GM19240 (cell line): ENCODE data around the gene ALG1.
"Not testable (repeated sequence)": the region's sequence is repeated elsewhere in the genome, so short reads cannot be mapped to it uniquely, and the experiment has no call there.

Experiments
- DNase-seq: peaks from one replicate; pipeline ENCODE4 v3.0.0; 2011; ENCODE audit warnings: low spot score; ENCODE audit not compliant: insufficient read length

The ALG1 gene

DNA sequence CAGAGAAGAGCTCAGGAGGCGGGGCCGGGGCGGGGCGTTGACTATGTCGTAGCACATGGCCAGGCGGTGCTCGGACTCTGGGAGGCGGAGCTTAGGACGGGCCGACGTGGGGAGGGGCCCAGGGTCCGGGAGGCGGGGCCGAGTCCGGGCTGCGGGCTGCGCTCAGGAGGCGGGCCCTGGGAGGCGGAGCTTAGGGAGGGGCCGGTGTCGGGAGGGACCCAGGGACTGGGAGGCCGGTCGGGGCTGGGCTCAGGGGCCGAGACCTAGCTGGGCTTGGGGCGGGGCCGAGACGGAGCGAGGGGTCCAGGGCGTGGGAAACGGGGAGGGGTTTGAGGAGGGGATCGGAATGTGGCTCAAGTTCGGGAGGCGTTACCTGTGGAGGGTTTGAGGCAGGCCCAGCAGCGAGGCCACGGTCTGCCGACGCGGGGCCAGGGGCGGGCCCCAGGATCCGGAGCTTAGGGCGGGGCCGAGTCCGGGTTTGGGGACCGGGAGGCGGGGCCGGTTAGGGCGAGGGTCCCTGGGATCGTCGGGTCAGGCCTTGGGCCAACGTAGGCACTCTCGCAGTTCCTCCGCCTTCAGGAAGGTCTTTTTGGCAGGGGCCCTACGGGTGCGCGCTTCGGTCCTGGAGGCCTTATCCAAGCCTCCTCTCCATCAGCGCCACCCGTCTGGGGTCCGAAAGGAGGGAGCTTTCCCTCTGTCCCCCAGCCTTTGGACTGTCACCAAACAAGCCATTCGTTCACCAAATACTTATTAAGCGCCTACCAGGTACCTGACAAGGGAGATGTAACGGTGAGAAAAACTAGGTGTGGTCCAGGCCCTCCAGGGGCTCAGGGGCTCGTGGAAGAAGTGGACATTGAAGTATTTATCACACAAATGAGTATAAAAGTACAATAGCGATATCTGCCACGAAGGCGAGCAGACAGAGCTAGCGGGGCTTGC is 26.8 kb downstream of the ALG1 start:
- DNase-seq, result not testable (repeated sequence)

DNA sequence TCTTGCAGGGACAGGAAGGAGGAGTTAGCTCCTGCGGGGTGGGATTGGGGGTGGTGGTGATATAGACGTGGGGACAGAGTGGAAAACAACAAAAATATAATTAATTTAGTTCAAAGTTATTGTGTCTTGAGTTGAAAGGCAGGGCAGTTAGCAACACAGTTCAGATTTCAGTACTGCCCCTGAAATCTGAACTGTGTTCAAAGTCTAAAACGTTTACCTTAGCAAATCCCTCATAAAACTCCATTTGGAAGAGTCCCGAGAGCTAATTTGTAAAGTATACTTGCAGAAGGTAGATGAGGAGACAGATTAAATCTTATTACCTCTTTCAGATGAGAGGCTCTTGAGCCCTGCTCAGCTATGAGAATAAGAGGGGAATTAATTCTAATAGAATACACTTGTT is 27.5 kb downstream of the ALG1 start:
- DNase-seq, result not testable (repeated sequence)

DNA sequence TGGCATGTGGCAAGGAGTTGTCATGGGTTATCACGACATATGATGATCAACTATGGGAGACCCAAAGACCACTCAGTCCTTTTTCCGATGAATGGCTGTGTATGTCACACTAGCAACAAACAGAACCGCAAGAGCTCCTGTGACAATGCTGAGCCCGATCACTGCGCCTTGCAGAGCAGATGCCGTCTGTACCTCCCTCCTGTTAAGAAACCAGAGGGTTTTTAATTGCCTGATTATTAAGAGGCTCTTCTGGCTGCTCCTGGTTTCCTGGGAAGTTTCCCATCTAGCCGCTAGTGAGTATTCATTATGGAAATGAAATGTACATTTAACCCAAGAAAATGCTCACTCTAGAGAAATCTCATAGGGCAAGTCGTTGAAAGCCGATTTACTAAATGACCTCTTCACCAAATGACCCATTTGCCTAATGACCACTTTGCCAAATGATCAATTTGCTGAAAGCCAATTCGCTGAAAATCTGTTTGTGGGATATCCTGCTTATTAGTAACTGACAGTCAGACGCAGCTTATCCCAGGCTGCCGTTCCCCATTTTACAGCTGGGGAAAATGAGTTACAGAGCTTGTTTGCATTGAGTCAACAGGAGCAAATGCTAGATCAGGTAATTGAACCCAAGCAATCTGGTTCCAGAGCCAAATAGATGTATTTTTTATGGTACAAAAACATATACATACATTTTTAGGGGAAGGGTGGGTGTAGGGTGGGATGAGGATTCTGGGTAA is 31.8 kb downstream of the ALG1 start:
- DNase-seq, result not testable (repeated sequence)

DNA sequence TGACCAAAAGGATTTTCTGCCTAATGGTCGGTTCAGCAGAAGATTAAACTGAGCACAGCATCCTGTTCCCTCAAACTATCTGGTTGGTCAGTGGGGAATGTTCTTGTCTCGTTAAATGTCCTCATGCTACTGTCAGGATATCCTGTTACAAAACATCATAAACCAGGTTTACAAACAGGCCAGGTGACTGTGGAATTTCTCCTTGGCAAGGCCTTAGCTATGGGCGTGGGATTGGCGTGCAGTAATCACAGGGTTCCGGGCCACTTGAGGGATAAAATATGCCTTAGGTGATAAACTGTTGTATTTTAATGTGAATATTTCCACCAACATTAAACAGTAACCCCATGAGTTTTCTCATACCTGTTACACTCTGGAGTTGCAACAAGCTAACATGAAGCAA is 33.4 kb downstream of the ALG1 start:
- not testable (repeated sequence) for DNase-seq

DNA sequence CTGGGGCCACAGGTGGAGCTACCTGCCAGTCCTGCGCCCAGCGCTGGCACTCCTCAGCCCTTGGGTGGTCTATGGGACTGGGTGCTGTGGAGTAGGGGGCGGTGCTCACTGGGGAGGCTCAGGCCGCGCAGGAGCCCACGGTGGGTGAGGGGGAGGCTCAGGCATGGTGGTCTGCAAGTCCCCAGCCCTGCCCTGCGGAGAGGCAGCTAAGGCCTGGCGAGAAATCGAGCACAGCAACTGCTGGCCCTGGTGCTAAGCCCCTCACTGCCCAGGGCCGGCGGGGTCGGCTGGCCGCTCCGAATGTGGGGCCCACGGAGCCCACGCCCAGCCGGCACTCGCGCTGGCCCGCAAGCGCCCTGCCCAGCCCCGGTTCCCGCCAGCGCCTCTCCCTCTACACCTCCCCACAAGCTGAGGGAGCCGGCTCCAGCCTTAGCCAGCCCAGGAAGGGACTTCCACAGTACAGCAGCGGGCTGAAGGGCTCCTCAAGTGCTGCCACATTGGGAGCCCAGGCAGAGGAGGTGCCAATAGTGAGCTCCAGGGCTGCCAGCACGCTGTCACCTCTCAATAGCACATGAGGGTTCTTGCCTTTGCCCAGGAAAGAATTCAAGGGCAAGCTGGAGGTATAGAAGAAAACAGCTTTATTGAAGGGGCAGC is 37.0 kb downstream of the ALG1 start:
- no peak for DNase-seq

DNA sequence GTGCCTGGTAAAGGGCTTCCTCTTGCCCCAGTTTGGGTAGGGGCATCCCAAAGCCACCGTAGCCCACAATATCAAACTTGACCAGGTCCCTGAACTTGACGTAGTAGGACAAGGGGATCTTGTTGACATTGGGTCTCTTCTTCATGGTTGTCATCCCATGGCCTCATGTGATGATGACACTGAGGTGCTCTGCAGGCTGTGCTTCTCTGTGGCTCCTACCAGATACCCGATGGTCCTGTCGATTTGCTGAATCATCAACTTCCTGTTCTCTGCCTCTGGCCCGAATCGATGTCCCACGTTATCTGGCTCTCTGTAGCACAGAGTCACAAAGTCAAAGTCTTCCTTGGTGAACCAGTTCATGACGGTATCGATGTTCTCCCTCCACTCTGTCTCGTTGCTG is 39.3 kb downstream of the ALG1 start:
- DNase-seq, result not testable (repeated sequence)

DNA sequence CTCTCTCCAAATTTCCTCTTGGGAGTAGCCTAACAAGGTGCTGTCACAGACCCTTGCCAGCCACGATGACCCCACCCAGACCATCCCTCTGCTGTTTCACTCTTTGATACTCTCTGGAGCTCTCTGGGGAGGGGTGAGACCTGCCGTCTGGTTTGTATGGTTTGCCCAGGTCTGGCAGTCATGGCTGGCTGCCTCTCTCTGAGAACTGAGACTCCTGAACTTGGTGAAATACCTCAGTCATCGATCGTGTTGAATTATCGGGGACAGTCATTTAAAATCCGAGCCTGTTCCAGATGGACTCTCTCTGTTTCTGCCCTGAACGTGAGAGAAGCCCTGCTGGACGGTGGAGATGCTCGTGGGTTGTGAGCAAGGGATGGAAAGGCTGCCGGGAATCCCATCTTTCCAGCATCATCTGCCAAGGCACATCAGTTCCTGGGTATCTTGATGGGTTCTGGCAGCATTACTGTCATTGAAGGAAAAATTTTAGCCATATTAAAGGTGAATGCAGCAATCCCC is 45.2 kb downstream of the ALG1 start:
- DNase-seq, result not testable (repeated sequence)

DNA sequence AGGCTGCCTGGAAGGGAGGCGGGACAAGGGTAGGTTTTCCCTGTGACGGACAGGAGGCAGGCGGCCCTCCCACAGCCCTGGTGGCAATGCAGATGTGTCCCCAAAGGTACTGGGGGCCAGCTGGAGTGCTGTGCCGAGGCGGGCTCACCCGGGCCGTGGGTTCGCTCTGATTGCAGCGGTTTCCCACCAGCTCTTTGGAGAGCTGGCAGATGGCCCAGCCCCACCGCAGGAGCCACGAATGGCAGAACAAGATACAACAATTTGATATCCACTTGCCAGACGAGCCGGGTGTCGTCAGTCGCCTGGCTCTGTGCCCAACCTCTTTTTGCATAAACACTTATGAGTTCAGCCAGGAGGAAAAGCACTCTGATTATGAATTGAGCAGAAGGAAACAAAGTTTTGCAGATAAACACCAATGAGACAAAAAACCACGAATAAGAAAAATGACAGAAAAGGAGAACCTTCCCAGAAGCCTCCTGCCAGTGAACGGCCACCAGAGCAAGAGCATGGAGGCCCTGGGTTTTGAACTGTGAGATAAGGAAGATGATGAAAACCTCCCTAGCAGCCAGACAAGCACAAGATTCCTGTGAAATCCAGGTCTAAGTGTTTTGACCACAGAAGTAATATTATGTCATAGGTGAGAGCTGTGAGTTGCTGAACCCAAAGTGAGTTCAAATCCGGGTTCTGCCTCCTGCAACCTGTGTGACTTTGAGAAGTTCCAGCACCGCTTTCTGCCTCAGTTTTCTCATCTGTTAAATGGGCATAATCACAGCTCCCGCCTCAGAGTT is 45.9 kb downstream of the ALG1 start:
- DNase-seq, result not testable (repeated sequence)

DNA sequence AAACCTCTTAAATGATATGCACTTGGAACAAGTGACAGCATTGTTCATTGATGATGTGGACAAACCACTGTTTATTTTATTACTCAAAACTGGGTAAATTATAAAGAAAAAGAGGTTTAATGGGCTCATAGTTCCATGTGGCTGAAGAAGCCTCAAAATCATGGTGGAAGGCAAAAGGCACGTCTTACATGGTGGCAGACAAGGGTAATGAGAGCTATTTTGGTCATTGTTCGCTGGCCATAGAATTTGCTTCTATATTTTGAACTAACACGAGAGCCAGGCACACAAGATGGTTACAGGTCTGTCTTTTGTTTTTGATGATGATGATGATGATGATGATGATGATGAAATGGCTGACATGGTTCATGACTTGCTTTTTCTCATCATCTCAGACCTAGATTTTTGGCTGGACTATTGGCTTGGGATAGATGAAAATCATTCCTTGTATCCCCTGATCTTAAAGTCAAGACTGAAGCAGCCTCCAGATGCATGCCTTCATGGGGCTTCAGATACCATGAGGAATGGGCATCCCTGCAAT is 59.9 kb downstream of the ALG1 start:
- DNase-seq, result not testable (repeated sequence)

DNA sequence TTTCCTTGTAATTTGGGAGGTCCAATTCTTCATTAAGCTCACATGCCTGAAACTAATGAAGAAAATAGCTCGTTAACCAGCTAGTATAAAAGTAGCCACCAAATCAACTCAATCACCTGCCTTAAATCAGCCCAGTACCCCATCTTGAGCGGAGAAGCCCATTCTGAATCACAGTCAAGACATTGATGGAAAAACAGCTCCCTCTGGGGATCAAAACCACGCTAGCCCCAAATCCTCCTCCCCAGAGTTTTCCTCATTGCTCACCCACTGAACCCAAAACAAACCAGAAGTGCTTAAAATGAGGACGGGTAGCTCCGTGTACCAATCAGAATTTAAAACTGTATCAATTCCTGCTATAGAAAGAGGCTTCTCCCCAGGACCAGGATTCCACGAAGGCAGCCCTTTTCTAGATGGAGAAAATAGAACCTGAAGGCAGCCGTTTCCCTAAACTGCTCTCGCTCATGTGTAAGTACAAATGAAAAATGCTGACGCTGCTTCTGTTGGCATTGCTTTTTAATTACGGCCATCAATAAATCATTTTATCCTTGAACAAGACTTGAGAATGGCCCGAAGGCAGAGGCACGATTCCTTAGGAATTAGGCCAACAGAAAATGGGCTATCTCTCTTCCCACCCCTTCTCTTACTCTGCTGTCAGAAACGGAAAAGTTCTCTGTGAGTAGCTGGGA is 61.4 kb downstream of the ALG1 start:
- not testable (repeated sequence) for DNase-seq

DNA sequence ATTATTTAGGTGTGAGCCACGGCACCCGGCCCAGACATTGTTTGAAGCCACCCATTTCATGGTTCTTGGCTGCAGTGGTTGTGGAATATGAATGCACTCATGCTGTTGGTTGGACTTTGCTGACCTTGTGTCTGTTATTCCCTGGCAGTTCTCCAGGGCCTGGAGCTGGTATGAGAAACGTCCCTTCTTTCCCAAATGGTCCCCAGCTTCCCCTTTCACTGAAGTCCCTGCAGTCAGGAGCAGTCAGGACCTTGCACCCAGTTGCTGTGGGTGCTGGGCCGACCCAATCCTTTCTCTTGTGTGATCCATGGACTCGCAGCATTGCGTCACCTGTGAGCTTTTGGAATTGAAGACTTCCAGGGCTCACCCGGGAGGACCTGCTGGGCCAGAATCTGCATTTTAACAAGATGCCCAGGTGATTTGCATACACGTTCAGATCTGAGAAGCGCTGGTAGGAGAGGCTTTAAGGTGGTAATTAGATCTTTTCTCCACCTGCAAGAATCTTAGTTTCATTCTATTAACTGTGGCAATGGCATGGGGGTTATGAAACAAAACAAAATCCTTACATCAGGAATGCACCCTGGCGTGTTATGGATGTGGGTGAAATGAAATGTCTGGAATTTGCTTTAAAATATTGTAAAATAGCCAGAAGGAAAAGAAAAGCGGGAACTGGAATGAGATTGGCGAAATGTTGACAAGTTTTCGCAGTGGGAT is 63.3 kb downstream of the ALG1 start:
- DNase-seq, result not testable (repeated sequence)
